H1 (cell line): ENCODE results near the gene IL17RA. TPM values are rescaled to one million over a fixed set of nuclear protein-coding genes. Genes with fewer than 3 reads are reported as not detected.

Experiments
- ASH2L ChIP-seq: fragments of 200-600, 300-600 bp; sonication (generic); IDR thresholded peaks from one replicate; pipeline ENCODE4 v1.7.1; 2017; ENCODE audit warnings: low read length
- BACH1 ChIP-seq: IDR thresholded peaks from 2 replicates; pipeline ENCODE4 v1.6.1; 2012; ENCODE audit warnings: low read length, improper control_type of control experiment
- CREB1 ChIP-seq: IDR thresholded peaks from 2 replicates; pipeline ENCODE4 v1.6.1; 2012; ENCODE audit warnings: inconsistent platforms
- EP300 ChIP-seq, 2 experiments: IDR thresholded peaks; 1 replicate in 1 of 2; 2 replicates in 1 of 2; pipeline ENCODE4 v1.6.1; 2011 to 2012; ENCODE audit warnings: low read depth in 2 of 2, low read length in 2 of 2, mild to moderate bottlenecking in 2 of 2, borderline replicate concordance in 1 of 2, inconsistent platforms in 1 of 2, moderate library complexity in 1 of 2
- GABPA ChIP-seq: IDR thresholded peaks from 2 replicates; pipeline ENCODE4 v1.6.1; 2011; ENCODE audit warnings: mild to moderate bottlenecking, low read length, moderate library complexity, borderline replicate concordance; ENCODE audit not compliant: insufficient read depth
- GTF2F1 ChIP-seq: IDR thresholded peaks from 2 replicates; pipeline ENCODE4 v1.6.1; 2012; ENCODE audit warnings: low read depth, low read length, improper control_type of control experiment, borderline replicate concordance
- HDAC6 ChIP-seq: IDR thresholded peaks from one replicate; pipeline ENCODE4 v1.7.1; 2012; ENCODE audit warnings: low read depth, mild to moderate bottlenecking, inconsistent platforms, low read length, moderate library complexity
- KDM4A ChIP-seq: IDR thresholded peaks from one replicate; pipeline ENCODE4 v1.7.1; 2012; ENCODE audit warnings: low read depth, mild to moderate bottlenecking, moderate library complexity, low read length, inconsistent platforms; ENCODE audit not compliant: severe bottlenecking
- MAX ChIP-seq: IDR thresholded peaks from 2 replicates; pipeline ENCODE4 v1.6.1; 2012; ENCODE audit warnings: inconsistent platforms
- PHF8 ChIP-seq: fragments of 200-600 bp; sonication (generic); conservative IDR thresholded peaks from 2 replicates; pipeline ENCODE4 v1.7.1; 2012; ENCODE audit warnings: low read depth, mild to moderate bottlenecking, inconsistent platforms, low read length, moderate library complexity
- RNF2 ChIP-seq: fragments of 200-900, 300-1000 bp; sonication (generic); IDR thresholded peaks from 2 replicates; pipeline ENCODE4 v1.7.1; 2016; ENCODE audit warnings: borderline replicate concordance, low read depth, mild to moderate bottlenecking, antibody characterized with exemption, low read length; ENCODE audit not compliant: poor library complexity, severe bottlenecking; ENCODE audit errors: missing control alignments
- RXRA ChIP-seq: IDR thresholded peaks from 2 replicates; pipeline ENCODE4 v1.6.1; 2011; ENCODE audit warnings: low read depth, mild to moderate bottlenecking, low read length, moderate library complexity; ENCODE audit not compliant: insufficient read depth
- SIN3A ChIP-seq, 2 experiments: IDR thresholded peaks in 1 of 2; conservative IDR thresholded peaks in 1 of 2; 2 replicates each; pipeline ENCODE4 v1.6.1; 2011 to 2012; ENCODE audit warnings: low read length in 2 of 2, improper control_type of control experiment in 1 of 2, low read depth in 1 of 2, mild to moderate bottlenecking in 1 of 2
- SP1 ChIP-seq: IDR thresholded peaks from 2 replicates; pipeline ENCODE4 v1.6.1; 2011; ENCODE audit warnings: low read depth, low read length
- TAF1 ChIP-seq: IDR thresholded peaks from 2 replicates; pipeline ENCODE4 v1.6.1; 2011; ENCODE audit warnings: mild to moderate bottlenecking, low read depth, low read length
- TBP ChIP-seq: IDR thresholded peaks from 2 replicates; pipeline ENCODE4 v1.6.1; 2011; ENCODE audit warnings: low read depth, low read length, improper control_type of control experiment
- polyA plus RNA-seq, 7 experiments: library from polyadenylated mRNA; depleted of rRNA in 3 of 7; stranded (reverse) in 5 of 7; unstranded in 2 of 7; fragments of >200 nt in 5 of 7; fragments of 200-250 nt in 2 of 7; gene quantifications; 1 replicate in 5 of 7; 2 replicates in 1 of 7; 4 replicates in 1 of 7; pipeline versions ENCODE4 v1.2.1 to v1.2.3, GENCODE V29; 2011 to 2013; ENCODE audit warnings: missing spikeins in 2 of 7, mixed read lengths in 2 of 7
- total RNA-seq: library from RNA; stranded (reverse); fragmentation: NEBNext Ultra II Directional; extraction: Animal tissue kit (Norgen Biotek cat#: 25700); gene quantifications from 2 replicates; pipeline ENCODE4 v1.2.1, GENCODE V29; 2021

IL17RA gene
- total and polyA plus RNA-seq, 2 of the 8 experiments (the other 6 are each of a cell fraction or from before 2014, with no cell fraction given): 5.6 to 9.9 TPM

- TF ChIP-seq PHF8 (0 out of 2 replicates have a peak, but pooled peaks have one; percentile 32), CREB1 (peak; percentile 54; the same call in 1 of the 2 replicates), RNF2 (no peak), GABPA (peak; percentile 56; the same call in 1 of the 2 replicates), TBP (peak; percentile 45; the same call in 1 of the 2 replicates), SP1 (peak; percentile 46; the same call in 1 of the 2 replicates), RXRA (no peak), GTF2F1 (no peak), ASH2L (peak; percentile 34), SIN3A (conservative IDR thresholded peaks at IDR 0.05 in 1 of 2, IDR thresholded peaks at IDR 0.05 in 1 of 2; ENCODE audit: low read depth in 1 of 2, low read length in 2 of 2) (peak in 1 of 2 experiments; percentile 42; a peak in 2 of 4 replicates), EP300 (IDR thresholded peaks at IDR 0.05; ENCODE audit: borderline replicate concordance in 1 of 2, low read depth in 2 of 2, low read length in 2 of 2) (no peak), BACH1 (no peak), HDAC6 (no peak), TAF1 (peak; percentile 56; the same call in 1 of the 2 replicates), KDM4A (peak; percentile 85), MAX (peak; percentile 64)
Measured at GRCh38 chr22:17084554-17085276, at the start of gene IL17RA (continued).
